Measurements from ENCODE around the gene C9orf85. TPM values are rescaled to one million over a fixed set of nuclear protein-coding genes. Genes with fewer than 3 reads are reported as not detected.
"Not testable (repeated sequence)": the region's sequence is repeated elsewhere in the genome, so short reads cannot be mapped to it uniquely, and the experiment has no call there.

The C9orf85 gene
- total RNA-seq, 2 donors from 2014 or later, result 9.2 to 9.9 TPM

GRCh38 chr9:71898756-71899155 is 12.7 kb upstream of the C9orf85 start:
- DNase-seq (ENCODE audit: low spot score); intact Hi-C loops (cut with DNase I): not testable (repeated sequence)

- DNase-seq (ENCODE audit: low spot score), result no peak
- intact Hi-C loops (cut with DNase I), result no loop called here
Measured at GRCh38 chr9:71901695-71902597, 9.5 kb upstream of the C9orf85 start.

GRCh38 chr9:71904076-71904475 is 7.4 kb upstream of the C9orf85 start:
- DNase-seq (ENCODE audit: low spot score), result no peak
- intact Hi-C loops (cut with DNase I), result no loop called here

GRCh38 chr9:71908825-71909224 is 2.6 kb upstream of the C9orf85 start:
- intact Hi-C loops (cut with DNase I), result no loop called here

GRCh38 chr9:71909887-71910649 is 1.4 kb upstream of the C9orf85 start:
- DNase-seq (ENCODE audit: low spot score), result peak; percentile 85
- intact Hi-C loops (cut with DNase I), result no loop called here

More at GRCh38 chr9:71908825-71909224, 2.6 kb upstream of the C9orf85 start:
- DNase-seq (ENCODE audit: low spot score), result no peak

GRCh38 chr9:71910650-71911060 is 784 bp upstream of the C9orf85 start:
- intact Hi-C loops (cut with DNase I), result no loop called here
- no peak for DNase-seq (ENCODE audit: low spot score)

- DNase-seq (ENCODE audit: low spot score), result no peak
- intact Hi-C loops (cut with DNase I), result no loop called here
Measured at GRCh38 chr9:71911908-71912335, 483 bp downstream of the C9orf85 start.

GRCh38 chr9:71915495-71915894 is 4.1 kb downstream of the C9orf85 start:
- intact Hi-C loops (cut with DNase I), result no loop called here
- DNase-seq (ENCODE audit: low spot score), result no peak

GRCh38 chr9:71916834-71917534 is 5.5 kb downstream of the C9orf85 start:
- DNase-seq (ENCODE audit: low spot score), result no peak
- intact Hi-C loops (cut with DNase I), result no loop called here

- no peak for DNase-seq (ENCODE audit: low spot score)
- intact Hi-C loops (cut with DNase I), result no loop called here
Measured at GRCh38 chr9:71918419-71918818, 7.0 kb downstream of the C9orf85 start.

- DNase-seq (ENCODE audit: low spot score), result no peak
- intact Hi-C loops (cut with DNase I), result no loop called here
Measured at GRCh38 chr9:71920456-71921189, 9.2 kb downstream of the C9orf85 start.

GRCh38 chr9:71921190-71921814 is 9.9 kb downstream of the C9orf85 start:
- no peak for DNase-seq (ENCODE audit: low spot score)
- intact Hi-C loops (cut with DNase I), result no loop called here

GRCh38 chr9:71924576-71924975 is 13.1 kb downstream of the C9orf85 start:
- DNase-seq (ENCODE audit: low spot score), result no peak
- intact Hi-C loops (cut with DNase I), result no loop called here

GRCh38 chr9:71925834-71926233 is 14.4 kb downstream of the C9orf85 start:
- intact Hi-C loops (cut with DNase I), result no loop called here
- DNase-seq (ENCODE audit: low spot score), result no peak

- intact Hi-C loops (cut with DNase I), result no loop called here
- DNase-seq (ENCODE audit: low spot score), result no peak
Measured at GRCh38 chr9:71928376-71928775, 16.9 kb downstream of the C9orf85 start.

GRCh38 chr9:71928806-71929205 is 17.4 kb downstream of the C9orf85 start:
- DNase-seq (ENCODE audit: low spot score), result no peak

GRCh38 chr9:71929223-71929622 is 17.8 kb downstream of the C9orf85 start:
- intact Hi-C loops (cut with DNase I), result no loop called here
- DNase-seq (ENCODE audit: low spot score), result no peak

More at GRCh38 chr9:71928806-71929205, 17.4 kb downstream of the C9orf85 start:
- intact Hi-C loops (cut with DNase I), result no loop called here

- intact Hi-C loops (cut with DNase I), result loop anchor here in 1 of 2 donors (10.0 kb wide), 1 partner anchor 1735 kb away; no protein-coding TSS in a partner anchor
- DNase-seq (ENCODE audit: low spot score), result no peak
Measured at GRCh38 chr9:71929791-71930440, 18.5 kb downstream of the C9orf85 start.

Data from posterior vena cava (tissue), 2 donors.